GM10248 (cell line): ENCODE results near the gene STARD13.

Experiments
- CTCF ChIA-PET: fragments of 300-600 bp; sonication (Branson Sonifier 250); formaldehyde crosslinking; extraction: SDS; loops from one replicate; lab custom pipeline; 2021; ENCODE audit warnings: antibody characterized with exemption; lab: Yijun Ruan, JAX
- POLR2A ChIA-PET: fragments of 350-650 bp; sonication (Branson Sonifier 250); formaldehyde crosslinking; extraction: SDS; loops from one replicate; lab custom pipeline; 2020; ENCODE audit warnings: antibody characterized with exemption; lab: Yijun Ruan, JAX
- DNase-seq: peaks from one replicate; pipeline ENCODE4 v3.0.0; 2012; ENCODE audit errors: extremely low spot score
- TF ChIP-seq, protein P1 (sequence below): IDR thresholded peaks from 2 replicates; pipeline ENCODE4 v1.5.1; 2012; ENCODE audit warnings: mild to moderate bottlenecking, low read depth; ENCODE audit errors: extremely low read depth, missing control alignments, control extremely low read depth

STARD13 gene

DNA sequence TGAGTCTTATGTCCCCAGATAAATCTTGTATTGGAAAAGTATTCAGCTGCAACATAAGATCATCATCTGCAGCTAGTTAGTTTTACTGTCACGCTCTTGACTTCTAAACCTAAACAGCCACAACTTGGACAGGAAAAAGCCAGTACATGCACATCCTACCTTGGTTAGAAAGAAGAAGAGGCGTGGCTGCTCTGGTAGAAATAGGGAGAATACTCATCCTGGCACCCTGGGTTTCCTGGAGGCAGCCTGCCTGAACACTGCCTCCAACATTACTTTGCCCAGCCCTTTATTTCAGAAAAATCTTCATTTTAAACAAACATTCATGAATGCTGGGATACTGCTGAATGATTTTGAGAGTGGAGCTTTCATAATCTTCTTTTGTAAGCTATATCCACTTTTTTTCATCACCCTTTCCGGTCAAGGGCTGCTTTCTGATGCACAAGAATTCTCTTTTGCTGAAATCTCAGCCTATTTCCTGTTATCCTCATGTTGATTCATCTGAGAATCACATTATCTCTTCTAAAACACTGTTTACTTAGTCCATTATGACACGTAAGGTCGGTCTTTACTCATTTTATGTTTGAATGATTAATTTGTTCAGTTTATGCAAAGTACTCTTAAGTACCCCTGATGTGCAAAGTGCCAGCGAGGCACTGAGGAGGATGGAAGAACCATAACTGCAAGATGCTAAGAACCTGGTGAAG, 55.2 kb downstream of the STARD13 start:
- TF ChIP-seq, protein P1, sequence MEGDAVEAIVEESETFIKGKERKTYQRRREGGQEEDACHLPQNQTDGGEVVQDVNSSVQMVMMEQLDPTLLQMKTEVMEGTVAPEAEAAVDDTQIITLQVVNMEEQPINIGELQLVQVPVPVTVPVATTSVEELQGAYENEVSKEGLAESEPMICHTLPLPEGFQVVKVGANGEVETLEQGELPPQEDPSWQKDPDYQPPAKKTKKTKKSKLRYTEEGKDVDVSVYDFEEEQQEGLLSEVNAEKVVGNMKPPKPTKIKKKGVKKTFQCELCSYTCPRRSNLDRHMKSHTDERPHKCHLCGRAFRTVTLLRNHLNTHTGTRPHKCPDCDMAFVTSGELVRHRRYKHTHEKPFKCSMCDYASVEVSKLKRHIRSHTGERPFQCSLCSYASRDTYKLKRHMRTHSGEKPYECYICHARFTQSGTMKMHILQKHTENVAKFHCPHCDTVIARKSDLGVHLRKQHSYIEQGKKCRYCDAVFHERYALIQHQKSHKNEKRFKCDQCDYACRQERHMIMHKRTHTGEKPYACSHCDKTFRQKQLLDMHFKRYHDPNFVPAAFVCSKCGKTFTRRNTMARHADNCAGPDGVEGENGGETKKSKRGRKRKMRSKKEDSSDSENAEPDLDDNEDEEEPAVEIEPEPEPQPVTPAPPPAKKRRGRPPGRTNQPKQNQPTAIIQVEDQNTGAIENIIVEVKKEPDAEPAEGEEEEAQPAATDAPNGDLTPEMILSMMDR, result no peak
- DNase-seq, result no peak
- ChIA-PET POLR2A (no interaction called here), CTCF (interaction anchor here (0.8 to 3.0 kb wide), 9 partner anchors 8 to 494 kb away, joined by 3 to 18 read pairs (median 4); no protein-coding TSS in a partner anchor)

DNA sequence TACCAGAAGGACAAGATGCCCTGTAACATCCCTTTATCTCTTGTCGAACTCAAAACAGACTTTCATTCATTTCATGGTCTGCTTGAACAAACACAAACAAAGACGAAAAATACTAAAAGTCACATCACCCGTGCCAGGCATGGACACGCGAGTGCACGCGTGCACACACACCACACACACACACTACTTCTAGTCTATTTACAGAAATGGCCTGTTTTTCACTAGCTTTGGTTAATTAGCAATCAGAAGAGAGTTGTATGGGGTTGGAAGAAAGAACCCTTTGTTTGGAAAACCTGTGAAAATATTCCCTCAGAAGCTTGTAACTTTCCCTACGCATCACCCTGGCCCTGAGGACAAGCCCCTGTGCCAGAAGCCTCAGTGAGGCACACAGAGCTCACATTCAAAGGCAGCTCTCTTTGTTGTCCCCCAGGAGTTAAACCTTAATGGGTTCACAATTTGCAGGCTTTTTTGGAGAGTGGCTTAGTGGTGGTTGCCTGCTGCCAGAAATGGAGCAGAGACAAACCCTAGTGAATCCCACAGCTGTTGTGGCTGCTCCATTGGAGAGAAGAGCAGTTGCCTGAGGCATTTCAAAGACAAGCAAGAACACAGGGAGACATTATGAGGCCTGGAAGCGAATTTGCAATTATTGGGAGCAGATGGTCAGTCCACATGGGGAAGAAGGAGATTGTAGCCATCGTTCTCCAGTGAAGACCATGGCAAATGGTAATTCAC, 55.9 kb downstream of the STARD13 start:
- CTCF ChIA-PET, result interaction anchor here (0.8 to 3.0 kb wide), 9 partner anchors 8 to 494 kb away, joined by 3 to 18 read pairs (median 5); no protein-coding TSS in a partner anchor
- TF ChIP-seq, protein P1, result no peak
- POLR2A ChIA-PET, result no interaction called here
- no peak for DNase-seq

DNA sequence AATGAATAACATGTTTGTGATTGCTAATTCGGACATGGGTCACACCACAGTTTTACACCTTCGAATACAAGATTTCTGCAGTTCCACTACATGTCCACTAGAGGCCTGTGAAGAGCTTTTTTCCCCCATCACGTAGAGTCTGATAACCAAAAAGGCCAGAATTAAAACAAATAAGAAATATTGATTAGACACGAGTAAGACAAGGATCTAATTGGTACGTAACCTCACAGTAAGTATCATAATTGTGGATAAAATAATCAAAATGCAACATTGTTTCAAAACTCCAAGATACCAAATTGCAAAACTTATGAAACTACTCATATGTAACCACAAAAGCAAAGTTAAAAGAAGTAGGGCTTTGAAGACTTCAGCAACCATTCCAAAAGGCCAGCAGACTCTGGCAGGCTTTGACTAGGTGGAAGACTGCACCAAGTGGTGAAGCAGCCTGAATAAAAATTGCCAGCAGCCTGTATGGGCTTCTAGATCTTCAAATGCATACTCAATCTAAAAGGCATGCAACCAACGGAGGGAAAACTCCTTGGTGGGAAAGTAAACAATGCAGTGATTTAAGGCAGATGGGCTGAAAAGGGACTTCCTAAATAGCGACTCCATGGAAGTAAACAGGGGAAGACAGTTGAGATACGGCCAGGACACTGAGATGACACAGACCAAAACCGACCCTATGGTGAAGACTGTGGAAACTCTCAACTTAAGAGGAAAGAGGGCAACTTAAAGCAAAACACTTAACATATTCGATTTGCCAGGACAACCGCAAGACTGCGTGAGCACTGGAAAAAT, 56.7 kb downstream of the STARD13 start:
- POLR2A ChIA-PET, result no interaction called here
- DNase-seq, result peak; percentile 60
- CTCF ChIA-PET, result interaction anchor here (0.5 to 3.0 kb wide), 35 partner anchors 9 to 578 kb away, joined by 3 to 18 read pairs (median 4); partner anchors contain the start of gene STARD13
- TF ChIP-seq, protein P1, result peak; percentile 78

DNA sequence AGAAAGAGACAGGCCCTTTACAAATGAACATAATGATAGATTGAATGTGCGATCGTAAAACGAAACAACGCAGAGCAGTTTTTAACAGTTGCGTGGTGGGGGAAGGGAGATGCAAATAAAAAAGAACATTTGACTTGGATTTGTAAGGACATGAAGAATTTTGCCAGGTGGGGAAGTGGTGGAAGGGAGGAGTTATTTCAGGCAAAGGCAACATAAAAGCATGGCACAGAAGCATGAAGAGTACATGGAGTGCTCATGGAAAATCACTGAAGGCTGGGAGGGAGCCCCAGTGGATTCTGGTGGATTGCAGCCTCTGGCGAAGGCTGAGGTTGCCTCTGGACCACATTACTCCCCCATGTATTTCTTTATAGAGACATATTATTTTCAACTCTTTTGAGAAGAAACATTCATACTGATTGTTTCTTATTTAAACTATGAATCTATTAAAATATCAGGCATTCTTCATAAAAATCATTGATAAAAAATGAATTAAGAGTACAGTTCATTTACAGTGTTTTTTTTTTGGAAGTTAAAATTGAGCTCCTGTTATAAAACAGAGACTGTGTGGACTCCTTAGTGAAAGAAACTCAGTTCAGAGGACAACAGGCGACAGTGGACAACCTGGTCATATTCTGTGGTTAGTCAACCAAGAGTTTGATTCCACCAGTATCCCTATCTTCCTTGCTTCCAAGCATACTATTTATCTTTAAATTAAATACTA, 57.5 kb downstream of the STARD13 start:
- no peak for DNase-seq
- CTCF ChIA-PET, result interaction anchor here (0.6 to 3.0 kb wide), 37 partner anchors 10 to 578 kb away, joined by 3 to 18 read pairs (median 4); partner anchors contain the start of gene STARD13
- POLR2A ChIA-PET, result no interaction called here
- TF ChIP-seq, protein P1, result no peak

DNA sequence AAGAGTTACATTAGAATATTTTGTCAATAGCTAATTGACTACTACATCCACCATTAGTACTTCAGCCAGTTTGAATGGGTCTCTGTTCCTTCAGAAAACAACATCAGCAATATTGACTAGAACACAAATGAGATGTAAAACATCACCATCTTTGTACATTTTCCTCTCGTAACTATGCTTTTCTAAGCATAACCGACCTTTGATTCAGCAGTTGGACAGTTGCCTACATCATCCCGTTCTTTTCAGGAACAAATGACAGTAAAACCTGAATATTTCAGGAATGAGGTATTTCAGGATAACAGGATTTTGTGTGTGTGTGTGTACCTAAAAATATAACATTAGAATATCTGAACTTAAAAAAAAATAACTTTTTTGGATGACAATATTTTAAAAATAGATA, 60.9 kb downstream of the STARD13 start:
- ChIA-PET POLR2A (no interaction called here), CTCF (interaction anchor here (1.0 to 2.1 kb wide), 4 partner anchors 10 to 264 kb away, joined by 3 to 5 read pairs (median 4); no protein-coding TSS in a partner anchor)
- no peak for DNase-seq
- TF ChIP-seq, protein P1, result no peak

DNA sequence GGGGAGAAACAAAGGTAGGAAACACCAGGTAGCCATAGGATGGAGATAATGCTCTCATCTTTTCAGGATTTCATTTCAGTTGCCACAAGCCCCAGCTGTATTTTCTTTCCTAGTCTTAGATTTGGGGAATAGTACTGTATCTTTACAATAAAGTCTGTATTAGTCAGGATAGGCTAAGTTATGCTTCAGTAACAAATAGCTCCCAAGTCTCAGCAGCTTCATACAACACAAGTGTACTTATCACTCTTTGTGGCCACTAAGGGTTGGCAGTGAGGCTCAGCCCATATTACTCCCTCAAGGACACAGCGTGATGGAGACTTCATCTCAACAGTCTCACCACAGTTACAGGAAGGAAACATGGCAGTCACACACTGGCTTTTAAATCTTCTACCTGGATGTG, 61.4 kb downstream of the STARD13 start:
- TF ChIP-seq, protein P1, result no peak
- DNase-seq, result no peak
- CTCF ChIA-PET, result interaction anchor here (1.0 to 3.0 kb wide), 5 partner anchors 10 to 319 kb away, joined by 3 to 7 read pairs (median 4); no protein-coding TSS in a partner anchor
- POLR2A ChIA-PET, result no interaction called here
